Prostate gland (tissue), 2 donors: ENCODE results near the gene SLC2A2.

Experiments used
- POLR2A ChIP-seq: fragments of 450-650 bp; IDR thresholded peaks from one replicate; pipeline ENCODE4 v1.6.1; 2016; ENCODE audit warnings: antibody characterized with exemption, mild to moderate bottlenecking
- POLR2AphosphoS5 ChIP-seq: sonication (generic); formaldehyde crosslinking; IDR thresholded peaks from one replicate; pipeline ENCODE4 v1.6.1; 2017; ENCODE audit warnings: antibody characterized with exemption
- TF ChIP-seq, protein P1 (sequence below), 4 experiments: fragments of 200-600 bp in 2 of 4; fragments of 450-650 bp in 2 of 4; sonication (generic) in 2 of 4; IDR thresholded peaks; 1 replicate in 3 of 4; 2 replicates in 1 of 4; pipeline ENCODE4 v1.5.1; 2016 to 2019; ENCODE audit warnings: antibody characterized with exemption in 4 of 4, mild to moderate bottlenecking in 2 of 4, moderate library complexity in 2 of 4

- TF ChIP-seq, protein P1, sequence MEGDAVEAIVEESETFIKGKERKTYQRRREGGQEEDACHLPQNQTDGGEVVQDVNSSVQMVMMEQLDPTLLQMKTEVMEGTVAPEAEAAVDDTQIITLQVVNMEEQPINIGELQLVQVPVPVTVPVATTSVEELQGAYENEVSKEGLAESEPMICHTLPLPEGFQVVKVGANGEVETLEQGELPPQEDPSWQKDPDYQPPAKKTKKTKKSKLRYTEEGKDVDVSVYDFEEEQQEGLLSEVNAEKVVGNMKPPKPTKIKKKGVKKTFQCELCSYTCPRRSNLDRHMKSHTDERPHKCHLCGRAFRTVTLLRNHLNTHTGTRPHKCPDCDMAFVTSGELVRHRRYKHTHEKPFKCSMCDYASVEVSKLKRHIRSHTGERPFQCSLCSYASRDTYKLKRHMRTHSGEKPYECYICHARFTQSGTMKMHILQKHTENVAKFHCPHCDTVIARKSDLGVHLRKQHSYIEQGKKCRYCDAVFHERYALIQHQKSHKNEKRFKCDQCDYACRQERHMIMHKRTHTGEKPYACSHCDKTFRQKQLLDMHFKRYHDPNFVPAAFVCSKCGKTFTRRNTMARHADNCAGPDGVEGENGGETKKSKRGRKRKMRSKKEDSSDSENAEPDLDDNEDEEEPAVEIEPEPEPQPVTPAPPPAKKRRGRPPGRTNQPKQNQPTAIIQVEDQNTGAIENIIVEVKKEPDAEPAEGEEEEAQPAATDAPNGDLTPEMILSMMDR (IDR thresholded peaks at IDR 0.05) = no peak
- TF ChIP-seq POLR2AphosphoS5 (no peak), POLR2A (no peak)
Observed at GRCh38 chr3:170999737-171000242, 26.7 kb downstream of the SLC2A2 start.
